HL-60 (cell line): Measurements from ENCODE around the gene HEATR9.

Experiments
- DNase-seq, 2 experiments: peaks; one replicate each; pipeline ENCODE4 v3.0.0-alpha.2; 2010 to 2020; ENCODE audit warnings: low read depth in 1 of 2, low spot score in 1 of 2
- H3K27ac ChIP-seq: fragments of 250-450 bp; sonication (Bioruptor Pico); replicated peaks from 2 replicates; pipeline ENCODE4 v1.5.1; 2020; ENCODE audit warnings: mild to moderate bottlenecking, moderate library complexity
- H3K27me3 ChIP-seq: fragments of 250-450 bp; sonication (Bioruptor Pico); 2 replicates; pipeline ENCODE4 v1.5.1; 2021; ENCODE audit warnings: mild to moderate bottlenecking, moderate library complexity; ENCODE audit not compliant: insufficient read depth, poor library complexity, severe bottlenecking
- H3K4me3 ChIP-seq: replicated peaks from 2 replicates; pipeline ENCODE4 v1.5.1; 2011; ENCODE audit warnings: mild to moderate bottlenecking, control low read depth, low read length; ENCODE audit not compliant: insufficient read depth
- CTCF ChIP-seq: IDR thresholded peaks from one replicate; pipeline ENCODE4 v1.5.1; 2011; ENCODE audit warnings: low read length, control low read depth, inconsistent platforms; ENCODE audit not compliant: insufficient read depth
- GABPA ChIP-seq: IDR thresholded peaks from 2 replicates; pipeline ENCODE4 v1.6.1; 2012; ENCODE audit warnings: low read depth
- POLR2AphosphoS5 ChIP-seq: IDR thresholded peaks from 2 replicates; pipeline ENCODE4 v1.6.1; 2012; ENCODE audit warnings: low read depth
- REST ChIP-seq: IDR thresholded peaks from 2 replicates; pipeline ENCODE4 v1.6.1; 2012; ENCODE audit warnings: low read depth; ENCODE audit not compliant: insufficient replicate concordance
- SPI1 ChIP-seq: IDR thresholded peaks from 2 replicates; pipeline ENCODE4 v1.6.1; 2012; ENCODE audit warnings: low read depth, mild to moderate bottlenecking, borderline replicate concordance

The HEATR9 gene

GRCh38 chr17:35808962-35809854 is 59.5 kb downstream of the HEATR9 start, which contains the start of gene TAF15:
TSS of gene TAF15 (plus strand) at chr17:35809484. CDS start at chr17:35809570, 86 bp downstream.
- Histone ChIP-seq H3K27me3 (no peaks in the 10 kb centered on the region), H3K27ac (peak within 1 kb of the TSS; percentile 98), H3K4me3 (peak within 1 kb of the TSS; percentile 98)
- TF ChIP-seq POLR2AphosphoS5 (peak; percentile 99), GABPA (no peak), REST (peak; percentile 81), CTCF (peak; percentile 91), SPI1 (peak; percentile 72; the same call in 1 of the 2 replicates)
- peak; percentile 98 for DNase-seq

GRCh38 chr17:35808240-35808961 is 60.3 kb downstream of the HEATR9 start:
- no peaks in the 10 kb centered on the region for H3K27me3 ChIP-seq
- peak overlapping the region; percentile 98 for H3K27ac ChIP-seq
- DNase-seq = no peak
- TF ChIP-seq REST = peak; percentile 31
- no peak for TF ChIP-seq CTCF
- H3K4me3 ChIP-seq = peak overlapping the region; percentile 36

GRCh38 chr17:35807371-35808144 is 61.1 kb downstream of the HEATR9 start:
- no peak overlapping the region; the same call in 1 of the 2 replicates for H3K27ac ChIP-seq
- H3K4me3 ChIP-seq = no peak overlapping the region

More at GRCh38 chr17:35807371-35808144, 61.1 kb downstream of the HEATR9 start:
- no peak for DNase-seq
- no peaks in the 10 kb centered on the region for H3K27me3 ChIP-seq
- TF ChIP-seq POLR2AphosphoS5 (no peak), REST (no peak), CTCF (no peak), SPI1 (no peak), GABPA (no peak)
